Measurements from ENCODE around the gene METTL16. TPM values are rescaled to one million over a fixed set of nuclear protein-coding genes. Genes with fewer than 3 reads are reported as not detected.
"Not testable (repeated sequence)": the region's sequence is repeated elsewhere in the genome, so short reads cannot be mapped to it uniquely, and the experiment has no call there.

METTL16 gene
- total RNA-seq, 1 experiment from 2014 or later: 54.1 TPM

DNA sequence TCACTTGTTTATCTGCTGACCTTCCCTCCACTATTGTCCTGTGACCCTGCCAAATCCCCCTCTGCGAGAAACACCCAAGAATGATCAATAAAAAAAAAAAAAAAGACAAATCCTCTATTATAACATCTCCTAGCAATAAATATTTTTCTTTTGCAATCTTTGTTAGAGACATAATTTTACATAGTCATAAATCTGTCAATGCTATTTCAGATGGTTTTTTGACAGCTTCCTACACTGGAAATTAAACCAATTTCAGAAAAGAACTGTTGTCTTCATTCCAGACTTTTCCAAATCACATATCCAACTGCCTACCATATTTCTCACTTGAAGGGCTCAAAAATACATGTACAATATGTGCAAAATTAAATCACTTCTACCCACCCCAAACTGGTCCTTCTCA lies 3.7 kb downstream of the METTL16 start (continued):
- TF ChIP-seq, protein P1, sequence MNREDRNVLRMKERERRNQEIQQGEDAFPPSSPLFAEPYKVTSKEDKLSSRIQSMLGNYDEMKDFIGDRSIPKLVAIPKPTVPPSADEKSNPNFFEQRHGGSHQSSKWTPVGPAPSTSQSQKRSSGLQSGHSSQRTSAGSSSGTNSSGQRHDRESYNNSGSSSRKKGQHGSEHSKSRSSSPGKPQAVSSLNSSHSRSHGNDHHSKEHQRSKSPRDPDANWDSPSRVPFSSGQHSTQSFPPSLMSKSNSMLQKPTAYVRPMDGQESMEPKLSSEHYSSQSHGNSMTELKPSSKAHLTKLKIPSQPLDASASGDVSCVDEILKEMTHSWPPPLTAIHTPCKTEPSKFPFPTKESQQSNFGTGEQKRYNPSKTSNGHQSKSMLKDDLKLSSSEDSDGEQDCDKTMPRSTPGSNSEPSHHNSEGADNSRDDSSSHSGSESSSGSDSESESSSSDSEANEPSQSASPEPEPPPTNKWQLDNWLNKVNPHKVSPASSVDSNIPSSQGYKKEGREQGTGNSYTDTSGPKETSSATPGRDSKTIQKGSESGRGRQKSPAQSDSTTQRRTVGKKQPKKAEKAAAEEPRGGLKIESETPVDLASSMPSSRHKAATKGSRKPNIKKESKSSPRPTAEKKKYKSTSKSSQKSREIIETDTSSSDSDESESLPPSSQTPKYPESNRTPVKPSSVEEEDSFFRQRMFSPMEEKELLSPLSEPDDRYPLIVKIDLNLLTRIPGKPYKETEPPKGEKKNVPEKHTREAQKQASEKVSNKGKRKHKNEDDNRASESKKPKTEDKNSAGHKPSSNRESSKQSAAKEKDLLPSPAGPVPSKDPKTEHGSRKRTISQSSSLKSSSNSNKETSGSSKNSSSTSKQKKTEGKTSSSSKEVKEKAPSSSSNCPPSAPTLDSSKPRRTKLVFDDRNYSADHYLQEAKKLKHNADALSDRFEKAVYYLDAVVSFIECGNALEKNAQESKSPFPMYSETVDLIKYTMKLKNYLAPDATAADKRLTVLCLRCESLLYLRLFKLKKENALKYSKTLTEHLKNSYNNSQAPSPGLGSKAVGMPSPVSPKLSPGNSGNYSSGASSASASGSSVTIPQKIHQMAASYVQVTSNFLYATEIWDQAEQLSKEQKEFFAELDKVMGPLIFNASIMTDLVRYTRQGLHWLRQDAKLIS (CRISPR knock-in tag; IDR thresholded peaks at IDR 0.05; ENCODE audit: borderline replicate concordance): no peak
- TF ChIP-seq, protein P2, sequence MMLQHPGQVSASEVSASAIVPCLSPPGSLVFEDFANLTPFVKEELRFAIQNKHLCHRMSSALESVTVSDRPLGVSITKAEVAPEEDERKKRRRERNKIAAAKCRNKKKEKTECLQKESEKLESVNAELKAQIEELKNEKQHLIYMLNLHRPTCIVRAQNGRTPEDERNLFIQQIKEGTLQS (CRISPR knock-in tag; conservative IDR thresholded peaks at IDR 0.05): no peak
- no peak for TF ChIP-seq HMGA2 (CRISPR knock-in tag; IDR thresholded peaks at IDR 0.05)
- TF ChIP-seq JAZF1 (CRISPR knock-in tag; IDR thresholded peaks at IDR 0.05): no peak
- TF ChIP-seq, protein P3, sequence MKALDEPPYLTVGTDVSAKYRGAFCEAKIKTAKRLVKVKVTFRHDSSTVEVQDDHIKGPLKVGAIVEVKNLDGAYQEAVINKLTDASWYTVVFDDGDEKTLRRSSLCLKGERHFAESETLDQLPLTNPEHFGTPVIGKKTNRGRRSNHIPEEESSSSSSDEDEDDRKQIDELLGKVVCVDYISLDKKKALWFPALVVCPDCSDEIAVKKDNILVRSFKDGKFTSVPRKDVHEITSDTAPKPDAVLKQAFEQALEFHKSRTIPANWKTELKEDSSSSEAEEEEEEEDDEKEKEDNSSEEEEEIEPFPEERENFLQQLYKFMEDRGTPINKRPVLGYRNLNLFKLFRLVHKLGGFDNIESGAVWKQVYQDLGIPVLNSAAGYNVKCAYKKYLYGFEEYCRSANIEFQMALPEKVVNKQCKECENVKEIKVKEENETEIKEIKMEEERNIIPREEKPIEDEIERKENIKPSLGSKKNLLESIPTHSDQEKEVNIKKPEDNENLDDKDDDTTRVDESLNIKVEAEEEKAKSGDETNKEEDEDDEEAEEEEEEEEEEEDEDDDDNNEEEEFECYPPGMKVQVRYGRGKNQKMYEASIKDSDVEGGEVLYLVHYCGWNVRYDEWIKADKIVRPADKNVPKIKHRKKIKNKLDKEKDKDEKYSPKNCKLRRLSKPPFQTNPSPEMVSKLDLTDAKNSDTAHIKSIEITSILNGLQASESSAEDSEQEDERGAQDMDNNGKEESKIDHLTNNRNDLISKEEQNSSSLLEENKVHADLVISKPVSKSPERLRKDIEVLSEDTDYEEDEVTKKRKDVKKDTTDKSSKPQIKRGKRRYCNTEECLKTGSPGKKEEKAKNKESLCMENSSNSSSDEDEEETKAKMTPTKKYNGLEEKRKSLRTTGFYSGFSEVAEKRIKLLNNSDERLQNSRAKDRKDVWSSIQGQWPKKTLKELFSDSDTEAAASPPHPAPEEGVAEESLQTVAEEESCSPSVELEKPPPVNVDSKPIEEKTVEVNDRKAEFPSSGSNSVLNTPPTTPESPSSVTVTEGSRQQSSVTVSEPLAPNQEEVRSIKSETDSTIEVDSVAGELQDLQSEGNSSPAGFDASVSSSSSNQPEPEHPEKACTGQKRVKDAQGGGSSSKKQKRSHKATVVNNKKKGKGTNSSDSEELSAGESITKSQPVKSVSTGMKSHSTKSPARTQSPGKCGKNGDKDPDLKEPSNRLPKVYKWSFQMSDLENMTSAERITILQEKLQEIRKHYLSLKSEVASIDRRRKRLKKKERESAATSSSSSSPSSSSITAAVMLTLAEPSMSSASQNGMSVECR (CRISPR knock-in tag; IDR thresholded peaks at IDR 0.05; ENCODE audit: borderline replicate concordance): no peak
- no peak for TF ChIP-seq ZNF396 (CRISPR knock-in tag; IDR thresholded peaks at IDR 0.05; ENCODE audit: borderline replicate concordance)

DNA sequence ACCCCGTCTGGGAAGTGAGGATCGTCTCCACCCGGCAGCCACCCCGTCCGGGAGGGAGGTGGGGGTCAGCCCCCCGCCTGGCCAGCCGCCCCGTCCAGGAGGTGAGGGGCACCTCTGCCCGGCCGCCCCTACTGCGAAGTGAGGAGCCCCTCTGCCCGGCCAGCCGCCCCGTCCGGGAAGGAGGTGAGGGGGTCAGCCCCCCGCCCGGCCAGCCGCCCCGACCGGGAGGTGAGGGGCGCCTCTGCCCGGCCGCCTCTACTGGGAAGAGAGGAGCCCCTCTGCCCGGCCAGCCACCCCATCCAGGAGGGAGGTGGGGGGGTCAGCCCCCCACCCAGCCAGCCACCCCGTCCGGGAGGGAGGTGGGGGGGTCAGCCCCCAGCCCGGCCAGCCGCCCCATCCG lies 4.7 kb downstream of the METTL16 start:
- H3K4me3 Mint-ChIP-seq; H3K4me1 Mint-ChIP-seq; H3K27ac Mint-ChIP-seq; ATAC-seq; POLR2A ChIA-PET; DNase-seq (ENCODE audit: low spot score); H3K27me3 Mint-ChIP-seq (ENCODE audit: low read depth); CTCF ChIA-PET: not testable (repeated sequence)
- Mint-ChIP-seq H3K36me3 (peaks cover 35% of the 10 kb centered on the region), H3K9me3 (peaks cover 24% of the 10 kb centered on the region)

DNA sequence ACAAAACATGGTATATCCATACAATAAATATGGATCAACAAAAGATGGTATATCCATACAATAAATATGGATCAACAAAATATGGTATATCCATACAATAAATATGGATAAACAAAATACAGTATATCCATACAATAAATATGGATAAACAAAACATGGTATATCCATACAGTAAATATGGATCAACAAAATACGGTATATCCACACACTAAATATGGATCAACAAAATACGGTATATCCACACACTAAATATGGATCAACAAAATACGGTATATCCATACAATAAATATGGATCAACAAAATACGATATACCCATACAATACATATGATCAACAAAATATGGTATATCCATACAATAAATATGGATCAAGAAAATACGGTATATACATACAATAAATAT lies 8.1 kb downstream of the METTL16 start:
- no peaks in the 10 kb centered on the region for H3K4me1 Mint-ChIP-seq
- TF ChIP-seq ZNF232 (CRISPR knock-in tag; IDR thresholded peaks at IDR 0.05) (no peak), TEAD1 (CRISPR knock-in tag; IDR thresholded peaks at IDR 0.05) (no peak), OVOL2 (CRISPR knock-in tag; IDR thresholded peaks at IDR 0.05; ENCODE audit: borderline replicate concordance) (no peak)
- DNase-seq (ENCODE audit: low spot score): no peak
- ChIA-PET CTCF (no interaction called here), POLR2A (no interaction called here)
- no peak for ATAC-seq
- H3K27me3 Mint-ChIP-seq (ENCODE audit: low read depth): no peaks in the 10 kb centered on the region
- H3K9me3 Mint-ChIP-seq: peaks cover 21% of the 10 kb centered on the region
- H3K36me3 Mint-ChIP-seq: peaks cover 45% of the 10 kb centered on the region
- H3K27ac Mint-ChIP-seq: no peak overlapping the region
- H3K4me3 Mint-ChIP-seq: no peak overlapping the region

DNA sequence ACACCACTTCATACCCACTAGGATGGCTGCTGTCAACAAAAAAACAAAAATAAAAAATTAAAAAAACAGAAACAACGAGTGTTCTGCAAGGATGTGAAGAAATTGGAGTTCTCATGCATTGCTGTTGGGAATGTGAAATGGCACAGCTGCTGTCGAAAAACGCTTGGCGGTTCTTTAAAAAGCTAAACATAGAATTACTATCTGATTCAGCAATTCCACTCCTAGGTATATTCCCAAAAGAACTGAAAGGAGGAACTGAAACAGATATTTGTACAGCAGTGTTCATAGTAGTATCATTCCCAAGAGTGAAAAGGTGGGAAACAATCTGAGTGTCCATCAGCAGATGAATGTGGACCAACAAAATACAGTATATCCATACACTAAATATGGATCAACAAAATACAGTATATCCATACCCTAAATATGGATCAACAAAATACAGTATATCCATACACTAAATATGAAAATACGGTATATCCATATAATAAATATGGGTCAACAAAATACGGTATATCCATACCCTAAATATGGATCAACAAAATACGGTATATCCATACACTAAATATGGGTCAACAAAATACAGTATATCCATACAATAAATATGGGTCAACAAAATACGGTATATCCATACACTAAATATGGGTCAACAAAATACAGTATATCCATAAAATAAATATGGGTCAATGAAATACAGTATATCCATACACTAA lies 8.7 kb downstream of the METTL16 start:
- H3K27me3 Mint-ChIP-seq (ENCODE audit: low read depth): no peaks in the 10 kb centered on the region
- H3K9me3 Mint-ChIP-seq: peaks cover 15% of the 10 kb centered on the region
- DNase-seq (ENCODE audit: low spot score) (no peak), ATAC-seq (no peak)
- ChIA-PET POLR2A (no interaction called here), CTCF (interaction anchor here (0.5 kb wide), 1 partner anchor 106 kb away, joined by 3 read pairs; no protein-coding TSS in a partner anchor)
- H3K4me3 Mint-ChIP-seq: no peak overlapping the region
- peaks cover 39% of the 10 kb centered on the region for H3K36me3 Mint-ChIP-seq
- no peaks in the 10 kb centered on the region for H3K4me1 Mint-ChIP-seq
- H3K27ac Mint-ChIP-seq: no peak overlapping the region
- TF ChIP-seq, protein P4, sequence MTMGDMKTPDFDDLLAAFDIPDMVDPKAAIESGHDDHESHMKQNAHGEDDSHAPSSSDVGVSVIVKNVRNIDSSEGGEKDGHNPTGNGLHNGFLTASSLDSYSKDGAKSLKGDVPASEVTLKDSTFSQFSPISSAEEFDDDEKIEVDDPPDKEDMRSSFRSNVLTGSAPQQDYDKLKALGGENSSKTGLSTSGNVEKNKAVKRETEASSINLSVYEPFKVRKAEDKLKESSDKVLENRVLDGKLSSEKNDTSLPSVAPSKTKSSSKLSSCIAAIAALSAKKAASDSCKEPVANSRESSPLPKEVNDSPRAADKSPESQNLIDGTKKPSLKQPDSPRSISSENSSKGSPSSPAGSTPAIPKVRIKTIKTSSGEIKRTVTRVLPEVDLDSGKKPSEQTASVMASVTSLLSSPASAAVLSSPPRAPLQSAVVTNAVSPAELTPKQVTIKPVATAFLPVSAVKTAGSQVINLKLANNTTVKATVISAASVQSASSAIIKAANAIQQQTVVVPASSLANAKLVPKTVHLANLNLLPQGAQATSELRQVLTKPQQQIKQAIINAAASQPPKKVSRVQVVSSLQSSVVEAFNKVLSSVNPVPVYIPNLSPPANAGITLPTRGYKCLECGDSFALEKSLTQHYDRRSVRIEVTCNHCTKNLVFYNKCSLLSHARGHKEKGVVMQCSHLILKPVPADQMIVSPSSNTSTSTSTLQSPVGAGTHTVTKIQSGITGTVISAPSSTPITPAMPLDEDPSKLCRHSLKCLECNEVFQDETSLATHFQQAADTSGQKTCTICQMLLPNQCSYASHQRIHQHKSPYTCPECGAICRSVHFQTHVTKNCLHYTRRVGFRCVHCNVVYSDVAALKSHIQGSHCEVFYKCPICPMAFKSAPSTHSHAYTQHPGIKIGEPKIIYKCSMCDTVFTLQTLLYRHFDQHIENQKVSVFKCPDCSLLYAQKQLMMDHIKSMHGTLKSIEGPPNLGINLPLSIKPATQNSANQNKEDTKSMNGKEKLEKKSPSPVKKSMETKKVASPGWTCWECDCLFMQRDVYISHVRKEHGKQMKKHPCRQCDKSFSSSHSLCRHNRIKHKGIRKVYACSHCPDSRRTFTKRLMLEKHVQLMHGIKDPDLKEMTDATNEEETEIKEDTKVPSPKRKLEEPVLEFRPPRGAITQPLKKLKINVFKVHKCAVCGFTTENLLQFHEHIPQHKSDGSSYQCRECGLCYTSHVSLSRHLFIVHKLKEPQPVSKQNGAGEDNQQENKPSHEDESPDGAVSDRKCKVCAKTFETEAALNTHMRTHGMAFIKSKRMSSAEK (CRISPR knock-in tag; IDR thresholded peaks at IDR 0.05; ENCODE audit: borderline replicate concordance): no peak
- TF ChIP-seq CBFB (CRISPR knock-in tag; IDR thresholded peaks at IDR 0.05; ENCODE audit: low read depth): no peak
- TF ChIP-seq, protein P5, sequence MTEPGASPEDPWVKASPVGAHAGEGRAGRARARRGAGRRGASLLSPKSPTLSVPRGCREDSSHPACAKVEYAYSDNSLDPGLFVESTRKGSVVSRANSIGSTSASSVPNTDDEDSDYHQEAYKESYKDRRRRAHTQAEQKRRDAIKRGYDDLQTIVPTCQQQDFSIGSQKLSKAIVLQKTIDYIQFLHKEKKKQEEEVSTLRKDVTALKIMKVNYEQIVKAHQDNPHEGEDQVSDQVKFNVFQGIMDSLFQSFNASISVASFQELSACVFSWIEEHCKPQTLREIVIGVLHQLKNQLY (CRISPR knock-in tag; IDR thresholded peaks at IDR 0.05): no peak
